ENCODE data around the gene CLEC4M. TPM values are rescaled to one million over a fixed set of nuclear protein-coding genes. Genes with fewer than 3 reads are reported as not detected.

CLEC4M gene
- total and polyA plus RNA-seq, 2 of the 8 experiments (the other 6 are each of a cell fraction or from before 2014, with no cell fraction given), result not detected

- H3K4me3 ChIP-seq (ENCODE audit: extremely low read depth in 1 of 4, insufficient read depth in 2 of 4, low read depth in 3 of 4, low read length in 4 of 4), result no peak overlapping the region
- H3K23ac ChIP-seq (ENCODE audit: insufficient read length), result no peak overlapping the region
- no peak overlapping the region for H3K18ac ChIP-seq (ENCODE audit: extremely low read depth, low read length)
- no peaks in the 10 kb centered on the region for H3K4me1 ChIP-seq (replicated peaks in 1 of 4; ENCODE audit: control insufficient read depth in 3 of 4, insufficient read depth in 4 of 4, low read length in 3 of 4)
- no peak overlapping the region for H2BK5ac ChIP-seq (ENCODE audit: low read depth, low read length)
- no peaks in the 10 kb centered on the region for H3K36me3 ChIP-seq (ENCODE audit: control insufficient read depth in 2 of 4, insufficient read depth in 4 of 4, low read length in 3 of 4)
- no peaks in the 10 kb centered on the region for H3K9me3 ChIP-seq (ENCODE audit: insufficient read depth in 2 of 2, low read depth in 1 of 2, low read length in 1 of 2)
- 85% methylated on average over 5 of the region's 5 CpGs; no CpG with 5 or more reads in 1 of the 2 experiments for WGBS, 2 experiments (ENCODE audit: extremely low coverage in 1 of 2, insufficient coverage in 1 of 2, insufficient read length in 1 of 2, insufficient replicate concordance in 2 of 2, low coverage in 1 of 2, low lambda C conversion rate in 2 of 2, missing lambda C conversion rate in 1 of 2)
- H3K27me3 ChIP-seq (replicated peaks in 1 of 4; ENCODE audit: control insufficient read depth in 3 of 4, extremely low read depth in 1 of 4, insufficient read depth in 3 of 4, low read length in 3 of 4), result 0 out of 7 replicates have a peak, but pooled peaks cover 0 to under 1% (median 0%) of the 10 kb centered on the region in 4 experiments
- no peak overlapping the region for H3K27ac ChIP-seq (ENCODE audit: low read depth, low read length)
- H2AFZ ChIP-seq (ENCODE audit: low read length), result no peak overlapping the region
- H3K14ac ChIP-seq (ENCODE audit: insufficient read length), result no peak overlapping the region
- no peaks in the 10 kb centered on the region for H3K79me1 ChIP-seq (ENCODE audit: low read depth, low read length)
- H2BK20ac ChIP-seq (ENCODE audit: low read length), result no peak overlapping the region; the same call in 1 of the 2 replicates
- no peak overlapping the region for H4K8ac ChIP-seq (ENCODE audit: extremely low read depth, insufficient read depth, low read length)
- H3K4ac ChIP-seq (replicated peaks; ENCODE audit: insufficient read length, low read depth, low read length), result no peak overlapping the region
- CTCF ChIA-PET (ENCODE audit: partially characterized antibody), result interaction anchor here (0.7 to 3.4 kb wide), 4 partner anchors 21 to 222 kb away, joined by 3 to 9 read pairs (median 4); partner anchors contain the start of gene TRAPPC5
- no peak overlapping the region for H2BK15ac ChIP-seq (ENCODE audit: low read length)
- no peaks in the 10 kb centered on the region for H4K20me1 ChIP-seq (replicated peaks in 1 of 2; ENCODE audit: control insufficient read depth in 1 of 2, insufficient read depth in 2 of 2, low read length in 2 of 2)
- no peak overlapping the region for H4K91ac ChIP-seq (replicated peaks; ENCODE audit: insufficient read length, low read length)
- no peak overlapping the region for H3K9ac ChIP-seq (replicated peaks in 1 of 4; ENCODE audit: extremely low read depth in 1 of 4, low read depth in 3 of 4, low read length in 3 of 4)
- no peak overlapping the region for H2BK12ac ChIP-seq (ENCODE audit: low read depth, low read length)
- no peak overlapping the region for H3K4me2 ChIP-seq (ENCODE audit: insufficient read depth in 1 of 2, low read depth in 2 of 2, low read length in 2 of 2)
- H4K5ac ChIP-seq (ENCODE audit: insufficient read length, low read depth, low read length), result no peak overlapping the region
- H2AK5ac ChIP-seq (ENCODE audit: low read depth, low read length), result no peak overlapping the region
- no peak for FAIRE-seq
- DNase-seq (ENCODE audit: low read depth in 1 of 2, low spot score in 2 of 2), result no peak
- H3K56ac ChIP-seq (replicated peaks; ENCODE audit: insufficient read length, low read depth, low read length), result no peak overlapping the region
- no peak overlapping the region for H2BK120ac ChIP-seq (replicated peaks; ENCODE audit: low read depth, low read length)
- POLR2A ChIA-PET (ENCODE audit: partially characterized antibody), result interaction anchor here (0.6 to 1.0 kb wide), 2 partner anchors 59 to 297 kb away, joined by 3 read pairs; no protein-coding TSS in a partner anchor
- 0 out of 2 replicates have a peak, but pooled peaks cover 2% of the 10 kb centered on the region for H3K23me2 ChIP-seq (ENCODE audit: low read depth, low read length)
- no peaks in the 10 kb centered on the region for H3K79me2 ChIP-seq (ENCODE audit: control insufficient read depth in 1 of 2, insufficient read depth in 2 of 2, low read length in 2 of 2)
- TF ChIP-seq HDAC6 (IDR thresholded peaks at IDR 0.05; ENCODE audit: low read depth, low read length), result no peak
- no peak for TF ChIP-seq CHD1 (IDR thresholded peaks at IDR 0.05; ENCODE audit: low read depth, low read length)
- no peak for TF ChIP-seq HDAC2 (IDR thresholded peaks at IDR 0.05; ENCODE audit: borderline replicate concordance in 1 of 2, low read depth in 2 of 2, low read length in 2 of 2)
- TF ChIP-seq, protein P1, sequence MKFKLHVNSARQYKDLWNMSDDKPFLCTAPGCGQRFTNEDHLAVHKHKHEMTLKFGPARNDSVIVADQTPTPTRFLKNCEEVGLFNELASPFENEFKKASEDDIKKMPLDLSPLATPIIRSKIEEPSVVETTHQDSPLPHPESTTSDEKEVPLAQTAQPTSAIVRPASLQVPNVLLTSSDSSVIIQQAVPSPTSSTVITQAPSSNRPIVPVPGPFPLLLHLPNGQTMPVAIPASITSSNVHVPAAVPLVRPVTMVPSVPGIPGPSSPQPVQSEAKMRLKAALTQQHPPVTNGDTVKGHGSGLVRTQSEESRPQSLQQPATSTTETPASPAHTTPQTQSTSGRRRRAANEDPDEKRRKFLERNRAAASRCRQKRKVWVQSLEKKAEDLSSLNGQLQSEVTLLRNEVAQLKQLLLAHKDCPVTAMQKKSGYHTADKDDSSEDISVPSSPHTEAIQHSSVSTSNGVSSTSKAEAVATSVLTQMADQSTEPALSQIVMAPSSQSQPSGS (IDR thresholded peaks at IDR 0.05; ENCODE audit: low read length), result no peak
- TF ChIP-seq ASH2L (IDR thresholded peaks at IDR 0.05; ENCODE audit: low read length), result no peak
- no peak for TF ChIP-seq RBBP5 (IDR thresholded peaks at IDR 0.05; ENCODE audit: borderline replicate concordance, low read depth, low read length)
- TF ChIP-seq MAFK (IDR thresholded peaks at IDR 0.05; ENCODE audit: low read depth, low read length), result no peak
- TF ChIP-seq RXRA (IDR thresholded peaks at IDR 0.05; ENCODE audit: insufficient read depth, low read depth, low read length), result no peak
- TF ChIP-seq CBX5 (IDR thresholded peaks at IDR 0.05; ENCODE audit: low read depth, low read length), result no peak
- no peak for TF ChIP-seq KDM4A (IDR thresholded peaks at IDR 0.05; ENCODE audit: low read depth, low read length, severe bottlenecking)
- no peak for TF ChIP-seq SP2 (IDR thresholded peaks at IDR 0.05; ENCODE audit: low read length)
- TF ChIP-seq MAX (IDR thresholded peaks at IDR 0.05), result no peak
These were observed 40.8 kb upstream of the CLEC4M start for GRCh38 chr19:7722231-7722651.

Data from H1 (cell line).